ENCODE data around the gene CBLL1. TPM values are rescaled to one million over a fixed set of nuclear protein-coding genes. Genes with fewer than 3 reads are reported as not detected.
A peak's percentile ranks its signal among the peaks of the same experiment; 100 is the strongest.

CBLL1 gene, protein sequence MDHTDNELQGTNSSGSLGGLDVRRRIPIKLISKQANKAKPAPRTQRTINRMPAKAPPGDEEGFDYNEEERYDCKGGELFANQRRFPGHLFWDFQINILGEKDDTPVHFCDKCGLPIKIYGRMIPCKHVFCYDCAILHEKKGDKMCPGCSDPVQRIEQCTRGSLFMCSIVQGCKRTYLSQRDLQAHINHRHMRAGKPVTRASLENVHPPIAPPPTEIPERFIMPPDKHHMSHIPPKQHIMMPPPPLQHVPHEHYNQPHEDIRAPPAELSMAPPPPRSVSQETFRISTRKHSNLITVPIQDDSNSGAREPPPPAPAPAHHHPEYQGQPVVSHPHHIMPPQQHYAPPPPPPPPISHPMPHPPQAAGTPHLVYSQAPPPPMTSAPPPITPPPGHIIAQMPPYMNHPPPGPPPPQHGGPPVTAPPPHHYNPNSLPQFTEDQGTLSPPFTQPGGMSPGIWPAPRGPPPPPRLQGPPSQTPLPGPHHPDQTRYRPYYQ
- total RNA-seq: 10 to 100 TPM; 17.7 to 26.1 (median 24.6) TPM

GRCh38 chr7:107743567-107744344 lies at the start of gene CBLL1:
Gene CBLL1 (plus strand): TSS chr7:107744142. CDS start chr7:107744164, 22 bp downstream.
- peak; percentile 96 to 99 (median 98) for DNase-seq
- peak; percentile 40 to 62 for TF ChIP-seq POLR2A (IDR thresholded peaks at IDR 0.05)
- TF ChIP-seq, protein P1, sequence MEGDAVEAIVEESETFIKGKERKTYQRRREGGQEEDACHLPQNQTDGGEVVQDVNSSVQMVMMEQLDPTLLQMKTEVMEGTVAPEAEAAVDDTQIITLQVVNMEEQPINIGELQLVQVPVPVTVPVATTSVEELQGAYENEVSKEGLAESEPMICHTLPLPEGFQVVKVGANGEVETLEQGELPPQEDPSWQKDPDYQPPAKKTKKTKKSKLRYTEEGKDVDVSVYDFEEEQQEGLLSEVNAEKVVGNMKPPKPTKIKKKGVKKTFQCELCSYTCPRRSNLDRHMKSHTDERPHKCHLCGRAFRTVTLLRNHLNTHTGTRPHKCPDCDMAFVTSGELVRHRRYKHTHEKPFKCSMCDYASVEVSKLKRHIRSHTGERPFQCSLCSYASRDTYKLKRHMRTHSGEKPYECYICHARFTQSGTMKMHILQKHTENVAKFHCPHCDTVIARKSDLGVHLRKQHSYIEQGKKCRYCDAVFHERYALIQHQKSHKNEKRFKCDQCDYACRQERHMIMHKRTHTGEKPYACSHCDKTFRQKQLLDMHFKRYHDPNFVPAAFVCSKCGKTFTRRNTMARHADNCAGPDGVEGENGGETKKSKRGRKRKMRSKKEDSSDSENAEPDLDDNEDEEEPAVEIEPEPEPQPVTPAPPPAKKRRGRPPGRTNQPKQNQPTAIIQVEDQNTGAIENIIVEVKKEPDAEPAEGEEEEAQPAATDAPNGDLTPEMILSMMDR (IDR thresholded peaks at IDR 0.05): peak; percentile 44 to 84 (median 72)
- no peaks in the 10 kb centered on the region for H3K27me3 ChIP-seq
- H3K9me3 ChIP-seq: no peaks in the 10 kb centered on the region
- H3K36me3 ChIP-seq: peaks cover 0 to 2% (median 0%) of the 10 kb centered on the region in 3 donors
- peak within 1 kb of the TSS; percentile 89 to 98 (median 96) for H3K27ac ChIP-seq
- H3K4me1 ChIP-seq: peaks cover 0 to 39% (median 10%) of the 10 kb centered on the region in 4 donors
- peak within 1 kb of the TSS; percentile 71 to 90 (median 84) for H3K4me3 ChIP-seq

DNA sequence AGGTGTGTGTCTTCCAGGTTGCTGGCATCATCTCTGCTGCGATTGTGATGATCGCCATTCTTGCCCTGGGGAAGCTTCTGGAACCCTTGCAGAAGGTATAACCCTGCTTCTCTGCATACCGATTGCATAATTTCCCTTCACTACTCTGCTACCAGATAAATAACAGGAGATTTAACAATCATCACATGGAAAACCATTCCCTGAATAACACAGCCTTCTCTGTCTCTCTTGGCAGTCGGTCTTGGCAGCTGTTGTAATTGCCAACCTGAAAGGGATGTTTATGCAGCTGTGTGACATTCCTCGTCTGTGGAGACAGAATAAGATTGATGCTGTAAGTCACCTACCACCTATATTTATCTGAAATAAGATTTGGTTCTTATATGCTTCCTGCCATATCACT lies 49.6 kb upstream of the CBLL1 start:
- TF ChIP-seq, protein P1 (IDR thresholded peaks at IDR 0.05): no peak
- TF ChIP-seq POLR2A (IDR thresholded peaks at IDR 0.05): no peak
- Histone ChIP-seq H3K36me3 (no peaks in the 10 kb centered on the region), H3K4me1 (no peaks in the 10 kb centered on the region), H3K27me3 (no peaks in the 10 kb centered on the region), H3K9me3 (no peaks in the 10 kb centered on the region), H3K4me3 (no peak overlapping the region), H3K27ac (no peak overlapping the region)
- no peak for DNase-seq

GRCh38 chr7:107696330-107696946 lies 47.5 kb upstream of the CBLL1 start:
- no peaks in the 10 kb centered on the region for H3K4me1 ChIP-seq
- no peak overlapping the region for H3K4me3 ChIP-seq
- no peak overlapping the region for H3K27ac ChIP-seq
- TF ChIP-seq, protein P1 (IDR thresholded peaks at IDR 0.05): no peak
- TF ChIP-seq POLR2A (IDR thresholded peaks at IDR 0.05): no peak
- H3K9me3 ChIP-seq: no peaks in the 10 kb centered on the region
- H3K36me3 ChIP-seq: no peaks in the 10 kb centered on the region
- no peak for DNase-seq
- H3K27me3 ChIP-seq: no peaks in the 10 kb centered on the region

GRCh38 chr7:107697321-107698049 lies 46.5 kb upstream of the CBLL1 start:
- DNase-seq: no peak
- no peaks in the 10 kb centered on the region for H3K36me3 ChIP-seq
- H3K4me1 ChIP-seq: no peaks in the 10 kb centered on the region
- TF ChIP-seq, protein P1 (IDR thresholded peaks at IDR 0.05): no peak
- no peak for TF ChIP-seq POLR2A (IDR thresholded peaks at IDR 0.05)
- no peak overlapping the region for H3K27ac ChIP-seq
- H3K4me3 ChIP-seq: no peak overlapping the region
- no peaks in the 10 kb centered on the region for H3K9me3 ChIP-seq
- H3K27me3 ChIP-seq: no peaks in the 10 kb centered on the region

GRCh38 chr7:107700570-107700969 lies 43.4 kb upstream of the CBLL1 start:
- no peaks in the 10 kb centered on the region for H3K27me3 ChIP-seq
- TF ChIP-seq POLR2A (IDR thresholded peaks at IDR 0.05): no peak
- TF ChIP-seq, protein P1 (IDR thresholded peaks at IDR 0.05): no peak
- no peaks in the 10 kb centered on the region for H3K4me1 ChIP-seq
- H3K9me3 ChIP-seq: no peaks in the 10 kb centered on the region
- H3K27ac ChIP-seq: no peak overlapping the region
- no peaks in the 10 kb centered on the region for H3K36me3 ChIP-seq
- DNase-seq: no peak
- H3K4me3 ChIP-seq: no peak overlapping the region

Data from Peyer's patch (tissue), 4 donors.